Stimulated activated CD4-positive, alpha-beta T cell treated with anti-CD3 and anti-CD28 coated beads, Interleukin-1b, Interleukin-23, amount 100 ng/mL, for 48 hours (primary cell): Measurements from ENCODE around the gene DGKA.
"Not testable (repeated sequence)": the region's sequence is repeated elsewhere in the genome, so short reads cannot be mapped to it uniquely, and the experiment has no call there.

Experiments used
- DNase-seq: peaks from one replicate; pipeline ENCODE4 v3.0.0-alpha.2; 2020

Gene DGKA

DNA sequence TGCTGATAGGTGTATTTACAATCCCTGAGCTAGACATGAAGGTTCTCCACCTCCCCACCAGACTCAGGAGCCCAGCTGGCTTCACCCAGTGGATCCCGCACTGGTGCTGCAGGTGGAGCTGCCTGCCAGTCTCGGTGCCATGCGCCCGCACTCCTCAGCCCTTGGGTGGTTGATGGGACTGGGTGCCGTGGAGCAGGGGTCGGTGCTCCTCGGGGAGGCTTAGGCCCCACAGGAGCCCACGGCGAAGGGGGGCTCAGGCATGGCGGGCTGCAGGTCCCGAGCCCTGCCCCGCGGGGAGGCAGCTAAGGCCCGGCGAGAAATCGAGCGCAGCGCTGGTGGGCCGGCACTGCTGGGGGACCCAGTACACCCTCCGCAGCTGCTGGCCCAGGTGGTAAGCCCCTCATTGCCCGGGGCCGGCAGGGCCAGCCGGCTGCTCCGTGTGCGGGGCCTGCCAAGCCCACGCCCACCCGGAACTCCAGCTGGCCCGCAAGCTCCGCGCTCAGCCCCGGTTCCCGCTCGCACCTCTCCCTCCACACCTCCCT lies 69.1 kb downstream of the DGKA start:
- DNase-seq, result not testable (repeated sequence)

- DNase-seq, result no peak
These were observed 70.6 kb downstream of the DGKA start for GRCh38 chr12:56001487-56002100.

DNA sequence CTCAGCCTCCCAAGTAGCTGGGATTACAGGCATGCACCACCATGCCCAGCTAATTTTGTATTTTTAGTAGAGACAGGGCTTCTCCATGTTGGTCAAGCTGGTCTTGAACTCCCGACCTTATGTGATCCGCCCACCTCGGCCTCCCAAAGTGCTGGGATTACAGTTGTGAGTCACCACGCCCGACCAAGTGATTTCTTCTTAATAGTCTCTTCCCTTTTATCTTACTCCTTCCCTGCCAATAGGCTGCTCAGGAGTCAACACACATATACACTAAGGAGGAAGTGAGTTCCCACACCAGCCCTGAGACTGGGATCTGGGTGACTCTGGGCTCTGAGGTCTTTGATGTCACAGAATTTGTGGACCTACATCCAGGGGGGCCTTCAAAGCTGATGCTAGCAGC lies 72.4 kb downstream of the DGKA start:
- DNase-seq, result not testable (repeated sequence)
